CD4-positive, alpha-beta T cell (primary cell): ENCODE measurements around the gene FAM234A. TPM values are rescaled to one million over a fixed set of nuclear protein-coding genes. Genes with fewer than 3 reads are reported as not detected.
"Not testable (repeated sequence)": the region's sequence is repeated elsewhere in the genome, so short reads cannot be mapped to it uniquely, and the experiment has no call there.

Source experiments
- ATAC-seq: fragments of 200-7000 bp; cut with Tn5 transposase; one replicate; pipeline ENCODE4 v1.10.0; 2022; ENCODE audit warnings: mild to moderate bottlenecking; ENCODE audit not compliant: poor library complexity
- CTCF ChIA-PET: fragments of 350-600 bp; sonication (Branson Sonifier 250); formaldehyde crosslinking; loops from one replicate; lab custom pipeline; 2021; ENCODE audit warnings: antibody characterized with exemption, inconsistent platforms; lab: Charles Lee
- POLR2A ChIA-PET: fragments of 350-600 bp; sonication (Branson Sonifier 250); formaldehyde crosslinking; loops from one replicate; lab custom pipeline; 2021; ENCODE audit warnings: antibody characterized with exemption, inconsistent platforms; lab: Charles Lee
- DNase-seq, 14 experiments: peaks; one replicate each; pipeline ENCODE4 v3.0.0-alpha.2; 2013 to 2020; ENCODE audit warnings: mixed read lengths in 2 of 14
- H3K27ac ChIP-seq, 2 donors: one replicate each; pipeline versions ENCODE4 v1.5.1 to v1.7.0; 2013; ENCODE audit warnings: low read length in 2 of 2, low read depth in 1 of 2, mild to moderate bottlenecking in 1 of 2
- H3K27me3 ChIP-seq, 2 experiments: 1 replicate in 1 of 2; 2 replicates in 1 of 2; pipeline versions ENCODE4 v1.6.1 to v1.7.0; 2013; ENCODE audit warnings: low read length in 2 of 2, control low read depth in 1 of 2, mild to moderate bottlenecking in 1 of 2, moderate library complexity in 1 of 2; ENCODE audit not compliant: insufficient read depth in 2 of 2, control insufficient read depth in 1 of 2
- H3K36me3 ChIP-seq: one replicate; pipeline ENCODE4 v1.6.1; 2013; ENCODE audit warnings: low read length, control low read depth; ENCODE audit not compliant: insufficient read depth
- H3K4me1 ChIP-seq: one replicate; pipeline ENCODE4 v1.6.1; 2013; ENCODE audit warnings: low read length, control low read depth; ENCODE audit not compliant: insufficient read depth
- H3K4me3 ChIP-seq: one replicate; pipeline ENCODE4 v1.5.1; 2013; ENCODE audit warnings: mild to moderate bottlenecking, low read length, moderate library complexity
- H3K9me3 ChIP-seq, 2 experiments: 1 replicate in 1 of 2; 2 replicates in 1 of 2; pipeline versions ENCODE4 v1.6.1 to v1.7.0; 2013; ENCODE audit warnings: low read length in 2 of 2, mild to moderate bottlenecking in 2 of 2, control low read depth in 1 of 2, moderate library complexity in 1 of 2; ENCODE audit not compliant: control insufficient read depth in 1 of 2, insufficient read depth in 1 of 2
- H3K27ac Mint-ChIP-seq: one replicate; pipeline ENCODE4 v1.8.0; 2020; ENCODE audit warnings: mixed read lengths
- H3K27me3 Mint-ChIP-seq: one replicate; pipeline ENCODE4 v1.8.0; 2021; ENCODE audit warnings: mixed read lengths
- H3K36me3 Mint-ChIP-seq: one replicate; pipeline ENCODE4 v1.8.0; 2021; ENCODE audit warnings: low read depth, mixed read lengths
- H3K4me1 Mint-ChIP-seq: one replicate; pipeline ENCODE4 v1.8.0; 2021; ENCODE audit warnings: low read depth, mixed read lengths
- H3K4me3 Mint-ChIP-seq: one replicate; pipeline ENCODE4 v1.8.0; 2020; ENCODE audit warnings: mild to moderate bottlenecking, mixed read lengths
- H3K9me3 Mint-ChIP-seq: one replicate; pipeline ENCODE4 v1.8.0; 2020; ENCODE audit warnings: mixed read lengths
- CTCF ChIP-seq: fragments of 200-600 bp; IDR thresholded peaks from one replicate; pipeline ENCODE4 v1.8.0; 2022; ENCODE audit warnings: antibody characterized with exemption, mild to moderate bottlenecking
- intact Hi-C, 2 experiments: fragments of 100-400 bp; cut with DNase I in 1 of 2; cut with micrococcal nuclease in 1 of 2; formaldehyde crosslinking; loops; one replicate each; pipeline versions ENCODE4 v1.15.1 to v1.9.0; 2023 to 2025; cut with DNase I, micrococcal nuclease
- total RNA-seq, 174 experiments: library from RNA in 2 of 174; stranded (reverse) in 2 of 174; gene quantifications; one replicate each; pipeline ENCODE4 v1.2.3 and lab custom pipeline; 2021 to 2026

The FAM234A gene
- total RNA-seq, 2 experiments from 2014 or later: 15.6 to 17.0 TPM

DNA sequence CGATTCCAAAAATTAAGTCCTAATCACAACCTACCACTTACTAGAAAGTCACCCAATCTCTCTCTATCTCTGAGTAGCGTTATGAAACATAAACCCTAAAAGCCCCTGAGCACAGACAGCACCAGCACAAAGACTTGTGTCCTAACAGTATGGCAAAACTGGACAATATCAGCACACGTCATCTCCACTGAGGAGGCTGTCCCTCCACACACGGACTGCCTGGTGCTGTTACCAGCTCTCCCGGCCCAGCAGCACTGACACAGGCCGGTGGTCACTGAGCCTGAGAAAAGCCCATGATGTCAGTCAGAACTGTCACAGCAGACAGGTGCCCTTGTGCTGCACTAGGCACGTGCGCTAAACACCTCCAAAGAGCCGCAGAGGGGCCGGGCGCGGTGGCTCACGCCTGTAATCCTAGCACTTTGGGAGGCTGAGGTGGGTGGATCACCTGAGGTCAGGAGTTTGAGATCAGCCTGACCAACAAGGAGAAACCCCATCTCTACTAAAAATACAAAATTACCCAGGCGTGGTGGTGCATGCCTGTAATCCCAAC, 22.9 kb upstream of the FAM234A start:
- H3K27me3 ChIP-seq, H3K9me3 ChIP-seq, H3K4me3 Mint-ChIP-seq, H3K27me3 Mint-ChIP-seq, H3K9me3 Mint-ChIP-seq, H3K27ac ChIP-seq, H3K4me1 ChIP-seq, H3K27ac Mint-ChIP-seq, DNase-seq, H3K4me1 Mint-ChIP-seq, H3K4me3 ChIP-seq, intact Hi-C loops, POLR2A ChIA-PET, ATAC-seq: not testable (repeated sequence)
- CTCF ChIA-PET: interaction anchor here (1.1 kb wide), 1 partner anchor 18 kb away, joined by 3 read pairs; no protein-coding TSS in a partner anchor
- H3K36me3 ChIP-seq: peaks cover 75% of the 10 kb centered on the region
- peaks cover 74% of the 10 kb centered on the region for H3K36me3 Mint-ChIP-seq

DNA sequence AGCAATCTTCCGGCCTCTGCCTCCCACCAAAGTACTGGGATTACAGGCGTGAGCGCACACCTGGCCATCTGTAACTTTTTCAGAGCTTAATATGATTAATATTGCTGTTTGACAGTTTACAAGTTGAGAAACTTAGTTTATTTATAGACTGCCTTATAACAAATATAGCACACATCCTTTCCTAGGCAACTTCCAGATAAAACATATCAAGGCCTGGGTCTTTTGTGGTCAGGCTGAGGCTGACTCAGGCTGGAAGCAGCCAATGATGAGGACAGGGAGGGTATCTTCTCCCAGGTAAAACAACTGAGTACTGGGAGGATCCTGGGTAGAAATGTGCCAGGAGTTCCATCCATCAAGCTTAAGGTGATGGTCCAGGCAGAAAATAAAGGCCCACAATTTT, 21.6 kb upstream of the FAM234A start:
- ATAC-seq (no peak), DNase-seq (no peak)
- intact Hi-C loops: no loop called here
- no peak for TF ChIP-seq CTCF
- Histone ChIP-seq H3K36me3 (peaks cover 76% of the 10 kb centered on the region), H3K27me3 (no peaks in the 10 kb centered on the region), H3K4me1 (no peaks in the 10 kb centered on the region), H3K9me3 (no peaks in the 10 kb centered on the region), H3K4me3 (no peak overlapping the region), H3K27ac (no peak overlapping the region)
- H3K27ac Mint-ChIP-seq: no peak overlapping the region
- POLR2A ChIA-PET: interaction anchor here (0.9 kb wide), 1 partner anchor 112 kb away, joined by 4 read pairs; no protein-coding TSS in a partner anchor
- CTCF ChIA-PET: interaction anchor here (1.1 to 1.3 kb wide), 2 partner anchors 19 to 106 kb away, joined by 3 read pairs; no protein-coding TSS in a partner anchor
- no peaks in the 10 kb centered on the region for H3K9me3 Mint-ChIP-seq
- H3K4me1 Mint-ChIP-seq: peaks cover 6% of the 10 kb centered on the region
- H3K27me3 Mint-ChIP-seq: no peaks in the 10 kb centered on the region
- no peak overlapping the region for H3K4me3 Mint-ChIP-seq
- H3K36me3 Mint-ChIP-seq: peaks cover 75% of the 10 kb centered on the region

DNA sequence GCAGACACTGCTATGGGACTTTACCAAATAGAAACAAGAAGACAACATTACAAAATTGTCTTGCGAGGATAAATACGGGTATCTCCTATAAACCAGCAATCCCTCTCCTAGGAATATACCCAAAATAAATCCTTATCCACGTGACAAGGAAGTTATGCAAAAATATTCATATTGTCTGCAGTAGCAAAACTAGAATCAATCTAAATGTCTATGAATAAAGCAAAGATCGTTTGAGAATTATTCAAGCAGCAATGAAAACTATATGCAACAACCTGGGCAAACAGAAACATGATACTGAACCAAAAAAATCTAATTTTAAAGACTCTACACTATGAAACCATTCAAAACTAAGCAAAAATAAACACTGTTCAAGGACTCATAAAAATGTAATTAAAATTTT, 14.6 kb upstream of the FAM234A start:
- H3K36me3 Mint-ChIP-seq: peaks cover 66% of the 10 kb centered on the region
- POLR2A ChIA-PET: no interaction called here
- ATAC-seq: no peak
- no peaks in the 10 kb centered on the region for H3K9me3 Mint-ChIP-seq
- H3K36me3 ChIP-seq: peaks cover 81% of the 10 kb centered on the region
- H3K4me1 ChIP-seq: no peaks in the 10 kb centered on the region
- no peaks in the 10 kb centered on the region for H3K27me3 Mint-ChIP-seq
- no peaks in the 10 kb centered on the region for H3K9me3 ChIP-seq
- H3K27ac ChIP-seq: no peak overlapping the region
- no peak overlapping the region for H3K27ac Mint-ChIP-seq
- H3K27me3 ChIP-seq: no peaks in the 10 kb centered on the region
- no peak overlapping the region for H3K4me3 ChIP-seq
- TF ChIP-seq CTCF: no peak
- H3K4me3 Mint-ChIP-seq: no peak overlapping the region
- CTCF ChIA-PET: no interaction called here
- H3K4me1 Mint-ChIP-seq: peaks cover 14% of the 10 kb centered on the region
- intact Hi-C loops: no loop called here
- no peak for DNase-seq
